A673 (cell line): ENCODE results near the gene TTLL5. TPM values are rescaled to one million over a fixed set of nuclear protein-coding genes. Genes with fewer than 3 reads are reported as not detected.
A peak's percentile ranks its signal among the peaks of the same experiment; 100 is the strongest.

Source experiments
- BruUV-seq: library from RNA; stranded (reverse); fragments of 400-500 nt; replicated peaks from 2 replicates; lab custom pipeline; 2021; lab: Mats Ljungman, UMichigan
- CTCF ChIA-PET: fragments of 300-600 bp; sonication (Branson Sonifier 250); formaldehyde crosslinking; loops from one replicate; lab custom pipeline; 2022; ENCODE audit warnings: antibody characterized with exemption; lab: Charles Lee
- POLR2A ChIA-PET: fragments of 300-600 bp; sonication (Branson Sonifier 250); formaldehyde crosslinking; loops from one replicate; lab custom pipeline; 2022; ENCODE audit warnings: antibody characterized with exemption; ENCODE audit not compliant: low non-redundant PET; lab: Charles Lee
- DNase-seq: peaks from one replicate; pipeline ENCODE4 v3.0.0-alpha.2; 2015; ENCODE audit warnings: low spot score
- H3K27ac ChIP-seq: fragments of 200-600 bp; sonication (generic); 2 replicates; pipeline ENCODE4 v1.5.1; 2016; ENCODE audit warnings: mixed run types, low read depth, mild to moderate bottlenecking, mixed read lengths, antibody characterized with exemption, low read length; ENCODE audit not compliant: poor library complexity, severe bottlenecking
- H3K27me3 ChIP-seq: fragments of 200-600 bp; sonication (generic); replicated peaks from 2 replicates; pipeline ENCODE4 v1.6.1; 2017; ENCODE audit warnings: mixed run types, low read depth, mild to moderate bottlenecking, mixed read lengths, antibody characterized with exemption, low read length; ENCODE audit not compliant: insufficient read depth, poor library complexity
- H3K36me3 ChIP-seq: fragments of 200-600 bp; sonication (generic); 2 replicates; pipeline ENCODE4 v1.6.1; 2016; ENCODE audit warnings: mixed run types, mild to moderate bottlenecking, mixed read lengths, antibody characterized with exemption, low read length; ENCODE audit not compliant: insufficient read depth, poor library complexity, severe bottlenecking
- H3K4me1 ChIP-seq: fragments of 200-600 bp; sonication (generic); 2 replicates; pipeline ENCODE4 v1.6.1; 2017; ENCODE audit warnings: mixed run types, mild to moderate bottlenecking, mixed read lengths, antibody characterized with exemption, low read length; ENCODE audit not compliant: insufficient read depth, poor library complexity, severe bottlenecking
- H3K4me3 ChIP-seq: fragments of 200-600 bp; sonication (generic); 2 replicates; pipeline ENCODE4 v1.5.1; 2016; ENCODE audit warnings: low read depth, mixed run types, mild to moderate bottlenecking, mixed read lengths, low read length; ENCODE audit not compliant: poor library complexity, severe bottlenecking
- H3K9me3 ChIP-seq: fragments of 200-600 bp; sonication (generic); 2 replicates; pipeline ENCODE4 v1.6.1; 2016; ENCODE audit warnings: mixed run types, low read depth, mild to moderate bottlenecking, mixed read lengths, antibody characterized with exemption, low read length; ENCODE audit not compliant: poor library complexity, severe bottlenecking
- EZH2 ChIP-seq: fragments of 200-600 bp; sonication (generic); IDR thresholded peaks from 2 replicates; pipeline ENCODE4 v1.6.1; 2017; ENCODE audit warnings: borderline replicate concordance, low read depth, mild to moderate bottlenecking, mixed read lengths, antibody characterized with exemption, low read length; ENCODE audit not compliant: poor library complexity, severe bottlenecking
- intact Hi-C: fragments of 100-400 bp; cut with micrococcal nuclease; formaldehyde crosslinking; loops from one replicate; pipeline ENCODE4 v1.10.0; 2022; ENCODE audit not compliant: unreplicated experiment
- total RNA-seq: library from RNA; stranded (reverse); gene quantifications from 2 replicates; pipeline ENCODE4 v1.2.3, GENCODE V29; 2021
- TF ChIP-seq, protein P1 (sequence below): fragments of 300-800, 200-600 bp; sonication (generic); conservative IDR thresholded peaks from 2 replicates; pipeline ENCODE4 v1.5.1; 2017; ENCODE audit warnings: low read depth, mild to moderate bottlenecking, antibody characterized with exemption, low read length, moderate library complexity, mixed read lengths

TTLL5 gene
- total RNA-seq, 1 experiment from 2014 or later = 56.7 TPM

GRCh38 chr14:75978249-75978731, 317.2 kb downstream of the TTLL5 start:
- BruUV-seq = no TSS peak
- POLR2A ChIA-PET = no interaction called here
- Histone ChIP-seq H3K27me3 (no peaks in the 10 kb centered on the region), H3K36me3 (no peaks in the 10 kb centered on the region), H3K4me1 (peaks cover 9% of the 10 kb centered on the region), H3K9me3 (no peaks in the 10 kb centered on the region), H3K27ac (no peak overlapping the region), H3K4me3 (no peak overlapping the region)
- intact Hi-C loops = no loop called here
- CTCF ChIA-PET = interaction anchor here (1.5 kb wide), 1 partner anchor 269 kb away, joined by 12 read pairs; no protein-coding TSS in a partner anchor
- TF ChIP-seq, protein P1, sequence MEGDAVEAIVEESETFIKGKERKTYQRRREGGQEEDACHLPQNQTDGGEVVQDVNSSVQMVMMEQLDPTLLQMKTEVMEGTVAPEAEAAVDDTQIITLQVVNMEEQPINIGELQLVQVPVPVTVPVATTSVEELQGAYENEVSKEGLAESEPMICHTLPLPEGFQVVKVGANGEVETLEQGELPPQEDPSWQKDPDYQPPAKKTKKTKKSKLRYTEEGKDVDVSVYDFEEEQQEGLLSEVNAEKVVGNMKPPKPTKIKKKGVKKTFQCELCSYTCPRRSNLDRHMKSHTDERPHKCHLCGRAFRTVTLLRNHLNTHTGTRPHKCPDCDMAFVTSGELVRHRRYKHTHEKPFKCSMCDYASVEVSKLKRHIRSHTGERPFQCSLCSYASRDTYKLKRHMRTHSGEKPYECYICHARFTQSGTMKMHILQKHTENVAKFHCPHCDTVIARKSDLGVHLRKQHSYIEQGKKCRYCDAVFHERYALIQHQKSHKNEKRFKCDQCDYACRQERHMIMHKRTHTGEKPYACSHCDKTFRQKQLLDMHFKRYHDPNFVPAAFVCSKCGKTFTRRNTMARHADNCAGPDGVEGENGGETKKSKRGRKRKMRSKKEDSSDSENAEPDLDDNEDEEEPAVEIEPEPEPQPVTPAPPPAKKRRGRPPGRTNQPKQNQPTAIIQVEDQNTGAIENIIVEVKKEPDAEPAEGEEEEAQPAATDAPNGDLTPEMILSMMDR = no peak
- no peak for TF ChIP-seq EZH2
- DNase-seq = no peak

GRCh38 chr14:75979071-75979571, 318.1 kb downstream of the TTLL5 start:
- intact Hi-C loops = no loop called here
- H3K36me3 ChIP-seq = no peaks in the 10 kb centered on the region
- no peaks in the 10 kb centered on the region for H3K9me3 ChIP-seq
- POLR2A ChIA-PET = no interaction called here
- no TSS peak for BruUV-seq
- DNase-seq = peak; percentile 29
- CTCF ChIA-PET = interaction anchor here (1.0 to 1.5 kb wide), 3 partner anchors 72 to 270 kb away, joined by 3 to 12 read pairs (median 8); no protein-coding TSS in a partner anchor
- peaks cover 9% of the 10 kb centered on the region for H3K4me1 ChIP-seq
- no peak overlapping the region for H3K4me3 ChIP-seq
- TF ChIP-seq, protein P1 = peak; percentile 72
- TF ChIP-seq EZH2 = no peak
- no peak overlapping the region for H3K27ac ChIP-seq
- no peaks in the 10 kb centered on the region for H3K27me3 ChIP-seq

DNA sequence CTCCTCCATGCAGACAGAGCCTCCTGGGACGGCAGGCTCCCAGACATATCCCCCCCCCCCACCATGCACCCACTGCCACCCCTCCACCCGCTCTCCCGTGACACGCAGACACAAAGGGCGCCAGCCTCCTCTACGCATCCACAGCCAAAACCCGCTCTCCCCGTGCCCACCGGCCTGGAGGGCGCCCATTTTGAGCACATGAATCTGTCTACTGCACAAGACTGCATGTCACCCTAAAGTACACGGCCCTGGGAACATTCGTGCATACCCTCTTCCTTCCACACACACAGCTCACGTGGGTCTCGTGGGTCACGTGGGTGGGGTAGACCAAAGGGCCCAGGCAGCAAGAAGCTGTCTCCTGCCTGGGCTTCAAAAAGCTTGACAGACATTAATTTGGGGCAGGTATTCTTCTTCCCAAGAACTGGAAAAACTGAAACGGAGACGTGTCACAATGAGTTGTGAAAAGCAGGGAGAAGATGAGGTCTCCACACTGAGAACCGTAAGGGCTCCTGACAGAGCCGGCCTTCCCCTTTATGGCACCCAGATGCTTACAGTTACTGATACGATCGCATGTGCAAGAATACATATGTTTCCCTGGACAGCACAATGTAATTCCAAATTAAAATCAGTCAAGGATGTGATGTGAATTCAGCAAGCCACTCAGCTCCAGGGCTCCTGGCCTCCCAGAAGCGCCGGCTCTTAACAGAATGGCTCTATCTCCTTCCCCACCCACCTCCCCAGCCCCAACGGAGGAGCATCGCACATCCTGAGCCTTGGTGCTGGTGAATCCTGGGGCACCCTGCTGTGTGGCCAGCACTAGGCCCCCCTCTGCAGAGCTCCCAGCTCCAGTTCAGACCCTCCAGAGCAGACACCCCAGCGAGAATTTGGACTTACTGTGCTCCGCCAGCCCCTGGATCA, 318.9 kb downstream of the TTLL5 start:
- BruUV-seq = no TSS peak
- Histone ChIP-seq H3K4me1 (peaks cover 9% of the 10 kb centered on the region), H3K27ac (no peak overlapping the region), H3K4me3 (no peak overlapping the region), H3K27me3 (no peaks in the 10 kb centered on the region), H3K36me3 (no peaks in the 10 kb centered on the region), H3K9me3 (no peaks in the 10 kb centered on the region)
- DNase-seq = no peak
- ChIA-PET CTCF (interaction anchor here (1.0 to 1.5 kb wide), 3 partner anchors 73 to 271 kb away, joined by 3 to 12 read pairs (median 8); no protein-coding TSS in a partner anchor), POLR2A (no interaction called here)
- intact Hi-C loops = loop anchor here (5.0 kb wide), 3 partner anchors 73 to 673 kb away; partner anchors contain the start of gene FLVCR2
- TF ChIP-seq, protein P1 = no peak
- TF ChIP-seq EZH2 = no peak
